Caco-2 (cell line): ENCODE data around the gene SLC2A6. TPM values are rescaled to one million over a fixed set of nuclear protein-coding genes. Genes with fewer than 3 reads are reported as not detected.

ENCODE experiments used
- BruUV-seq: library from RNA; stranded (reverse); fragments of 400-500 nt; replicated peaks from 2 replicates; lab custom pipeline; 2021; lab: Mats Ljungman, UMichigan
- CTCF ChIA-PET: fragments of 300-600 bp; sonication (Branson Sonifier 250); formaldehyde crosslinking; loops from one replicate; lab custom pipeline; 2022; ENCODE audit warnings: antibody characterized with exemption; lab: Charles Lee
- POLR2A ChIA-PET: fragments of 300-600 bp; sonication (Branson Sonifier 250); formaldehyde crosslinking; loops from one replicate; lab custom pipeline; 2022; ENCODE audit warnings: antibody characterized with exemption; lab: Charles Lee
- DNase-seq, 2 experiments: peaks; one replicate each; pipeline versions ENCODE4 v3.0.0 to v3.0.0-alpha.2; 2020 to 2022
- H3K27me3 ChIP-seq: replicated peaks from 2 replicates; pipeline ENCODE4 v1.6.0; 2011; ENCODE audit warnings: low read length; ENCODE audit not compliant: control insufficient read depth, insufficient read depth
- H3K36me3 ChIP-seq: 2 replicates; pipeline ENCODE4 v1.5.1; 2011; ENCODE audit warnings: low read length; ENCODE audit not compliant: control insufficient read depth, insufficient read depth
- H3K4me1 ChIP-seq: fragments of 250-450 bp; sonication (Bioruptor Pico); 2 replicates; pipeline ENCODE4 v1.5.1; 2020; ENCODE audit warnings: mild to moderate bottlenecking
- H3K4me3 ChIP-seq: 2 replicates; pipeline ENCODE4 v1.5.1; 2011; ENCODE audit warnings: low read depth, mild to moderate bottlenecking, control low read depth, low read length
- H3K9me3 ChIP-seq: fragments of 250-450 bp; sonication (Bioruptor Pico); 2 replicates; pipeline ENCODE4 v1.5.1; 2020; ENCODE audit warnings: mild to moderate bottlenecking, moderate library complexity
- H3K27ac Mint-ChIP-seq: one replicate; pipeline ENCODE4 v1.8.0; 2022; ENCODE audit warnings: mixed read lengths; ENCODE audit not compliant: unreplicated experiment
- H3K27me3 Mint-ChIP-seq: one replicate; pipeline ENCODE4 v1.8.0; 2022; ENCODE audit warnings: mixed read lengths; ENCODE audit not compliant: insufficient read depth, unreplicated experiment
- H3K36me3 Mint-ChIP-seq: one replicate; pipeline ENCODE4 v1.8.0; 2022; ENCODE audit warnings: mild to moderate bottlenecking, mixed read lengths; ENCODE audit not compliant: insufficient read depth, unreplicated experiment
- H3K4me1 Mint-ChIP-seq: one replicate; pipeline ENCODE4 v1.8.0; 2022; ENCODE audit warnings: low read depth, mixed read lengths; ENCODE audit not compliant: unreplicated experiment
- H3K4me3 Mint-ChIP-seq: one replicate; pipeline ENCODE4 v1.8.0; 2022; ENCODE audit warnings: mild to moderate bottlenecking, moderate library complexity, mixed read lengths; ENCODE audit not compliant: unreplicated experiment
- H3K9me3 Mint-ChIP-seq: one replicate; pipeline ENCODE4 v1.8.0; 2022; ENCODE audit warnings: mixed read lengths; ENCODE audit not compliant: unreplicated experiment
- CTCF ChIP-seq, 2 experiments: fragments of 200-600 bp in 1 of 2; IDR thresholded peaks; 1 replicate in 1 of 2; 2 replicates in 1 of 2; pipeline versions ENCODE4 v1.5.1 to v1.8.0; 2011 to 2022; ENCODE audit warnings: antibody characterized with exemption in 1 of 2, control low read depth in 1 of 2, inconsistent platforms in 1 of 2, low read depth in 1 of 2, low read length in 1 of 2, mild to moderate bottlenecking in 1 of 2, moderate library complexity in 1 of 2; ENCODE audit not compliant: insufficient read depth in 1 of 2, severe bottlenecking in 1 of 2, unreplicated experiment in 1 of 2
- intact Hi-C: fragments of 100-400 bp; cut with micrococcal nuclease; formaldehyde crosslinking; loops from one replicate; pipeline ENCODE4 v1.10.0; 2022; ENCODE audit not compliant: unreplicated experiment
- total RNA-seq: library from RNA; stranded (reverse); gene quantifications from 2 replicates; pipeline ENCODE4 v1.2.3, GENCODE V29; 2022

The SLC2A6 gene
- total RNA-seq, 1 experiment from 2014 or later: 7.1 TPM

- no TSS peak for BruUV-seq
- Histone ChIP-seq H3K9me3 (no peaks in the 10 kb centered on the region), H3K4me3 (no peak overlapping the region), H3K36me3 (no peaks in the 10 kb centered on the region), H3K4me1 (no peaks in the 10 kb centered on the region), H3K27me3 (no peaks in the 10 kb centered on the region)
- Mint-ChIP-seq H3K36me3 (no peaks in the 10 kb centered on the region), H3K9me3 (no peaks in the 10 kb centered on the region), H3K4me1 (no peaks in the 10 kb centered on the region), H3K27ac (no peak overlapping the region), H3K27me3 (peaks cover 4% of the 10 kb centered on the region), H3K4me3 (no peak overlapping the region)
- intact Hi-C loops: no loop called here
- no peak for DNase-seq
- ChIA-PET POLR2A (no interaction called here), CTCF (interaction anchor here (2.7 kb wide), 1 partner anchor 15 kb away, joined by 22 read pairs; the partner anchor contains the start of gene CACFD1)
- TF ChIP-seq CTCF (IDR thresholded peaks at IDR 0.05; ENCODE audit: insufficient read depth in 1 of 2, low read depth in 1 of 2, low read length in 1 of 2, severe bottlenecking in 1 of 2, unreplicated experiment in 1 of 2): no peak
These were observed 34.9 kb downstream of the SLC2A6 start for GRCh38 chr9:133443982-133444381.

- ChIA-PET CTCF (no interaction called here), POLR2A (no interaction called here)
- no peak for TF ChIP-seq CTCF (IDR thresholded peaks at IDR 0.05; ENCODE audit: insufficient read depth in 1 of 2, low read depth in 1 of 2, low read length in 1 of 2, severe bottlenecking in 1 of 2, unreplicated experiment in 1 of 2)
- Mint-ChIP-seq H3K36me3 (no peaks in the 10 kb centered on the region), H3K4me3 (no peak overlapping the region), H3K27ac (no peak overlapping the region), H3K9me3 (no peaks in the 10 kb centered on the region), H3K27me3 (peaks cover 4% of the 10 kb centered on the region), H3K4me1 (no peaks in the 10 kb centered on the region)
- intact Hi-C loops: no loop called here
- Histone ChIP-seq H3K9me3 (no peaks in the 10 kb centered on the region), H3K27me3 (no peaks in the 10 kb centered on the region), H3K4me1 (no peaks in the 10 kb centered on the region), H3K36me3 (no peaks in the 10 kb centered on the region), H3K4me3 (no peak overlapping the region)
- BruUV-seq: no TSS peak
- DNase-seq: no peak
These were observed 35.7 kb downstream of the SLC2A6 start for GRCh38 chr9:133443248-133443647.

GRCh38 chr9:133441571-133441970 is 37.3 kb downstream of the SLC2A6 start:
- intact Hi-C loops: no loop called here
- Histone ChIP-seq H3K4me3 (no peak overlapping the region), H3K36me3 (no peaks in the 10 kb centered on the region), H3K9me3 (no peaks in the 10 kb centered on the region), H3K27me3 (no peaks in the 10 kb centered on the region), H3K4me1 (no peaks in the 10 kb centered on the region)
- Mint-ChIP-seq H3K4me3 (no peak overlapping the region), H3K27me3 (peaks cover 4% of the 10 kb centered on the region), H3K36me3 (no peaks in the 10 kb centered on the region), H3K4me1 (no peaks in the 10 kb centered on the region), H3K27ac (no peak overlapping the region), H3K9me3 (no peaks in the 10 kb centered on the region)
- ChIA-PET CTCF (interaction anchor here (0.8 kb wide), 1 partner anchor 18 kb away, joined by 5 read pairs; the partner anchor contains the start of gene CACFD1), POLR2A (no interaction called here)
- BruUV-seq: no TSS peak
- DNase-seq: no peak
- no peak for TF ChIP-seq CTCF (IDR thresholded peaks at IDR 0.05; ENCODE audit: insufficient read depth in 1 of 2, low read depth in 1 of 2, low read length in 1 of 2, severe bottlenecking in 1 of 2, unreplicated experiment in 1 of 2)
